Body of pancreas (tissue), 4 donors: ENCODE measurements around the gene NACC2.

Source experiments
- POLR2A ChIP-seq, 3 donors: fragments of 450-650 bp; IDR thresholded peaks; one replicate each; pipeline ENCODE4 v1.6.1; 2016; ENCODE audit warnings: antibody characterized with exemption in 3 of 3, mild to moderate bottlenecking in 2 of 3
- TF ChIP-seq, protein P1 (sequence below), 7 experiments: fragments of 450-650 bp in 4 of 7; fragments of 200-600 bp in 3 of 7; sonication (generic) in 3 of 7; IDR thresholded peaks; one replicate each; pipeline ENCODE4 v1.5.1; 2016 to 2019; ENCODE audit warnings: antibody characterized with exemption in 7 of 7

DNA sequence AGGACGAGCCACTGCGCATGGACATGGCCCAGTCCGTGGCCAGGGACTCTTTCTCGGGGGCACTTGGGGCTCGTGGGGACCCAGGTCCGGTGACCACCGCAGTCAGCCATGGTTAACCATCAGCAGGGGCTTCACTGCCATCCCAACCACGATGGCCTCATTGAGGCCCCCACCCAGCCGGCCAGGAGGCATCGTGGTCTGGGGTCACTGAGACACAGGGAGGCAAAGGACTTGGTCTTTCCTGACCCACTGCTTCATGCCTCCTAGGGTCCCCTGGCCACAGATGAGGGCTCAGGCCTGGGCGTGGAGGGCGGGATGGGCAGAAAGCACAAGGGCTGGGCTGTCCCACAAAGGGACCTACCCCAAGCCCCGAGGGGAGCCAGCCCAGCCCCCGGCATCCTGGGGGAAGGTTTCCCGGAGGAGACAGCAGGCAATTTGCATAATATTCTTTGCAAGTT, 6.6 kb downstream of the NACC2 start:
- TF ChIP-seq, protein P1, sequence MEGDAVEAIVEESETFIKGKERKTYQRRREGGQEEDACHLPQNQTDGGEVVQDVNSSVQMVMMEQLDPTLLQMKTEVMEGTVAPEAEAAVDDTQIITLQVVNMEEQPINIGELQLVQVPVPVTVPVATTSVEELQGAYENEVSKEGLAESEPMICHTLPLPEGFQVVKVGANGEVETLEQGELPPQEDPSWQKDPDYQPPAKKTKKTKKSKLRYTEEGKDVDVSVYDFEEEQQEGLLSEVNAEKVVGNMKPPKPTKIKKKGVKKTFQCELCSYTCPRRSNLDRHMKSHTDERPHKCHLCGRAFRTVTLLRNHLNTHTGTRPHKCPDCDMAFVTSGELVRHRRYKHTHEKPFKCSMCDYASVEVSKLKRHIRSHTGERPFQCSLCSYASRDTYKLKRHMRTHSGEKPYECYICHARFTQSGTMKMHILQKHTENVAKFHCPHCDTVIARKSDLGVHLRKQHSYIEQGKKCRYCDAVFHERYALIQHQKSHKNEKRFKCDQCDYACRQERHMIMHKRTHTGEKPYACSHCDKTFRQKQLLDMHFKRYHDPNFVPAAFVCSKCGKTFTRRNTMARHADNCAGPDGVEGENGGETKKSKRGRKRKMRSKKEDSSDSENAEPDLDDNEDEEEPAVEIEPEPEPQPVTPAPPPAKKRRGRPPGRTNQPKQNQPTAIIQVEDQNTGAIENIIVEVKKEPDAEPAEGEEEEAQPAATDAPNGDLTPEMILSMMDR (IDR thresholded peaks at IDR 0.05), result no peak
- no peak for TF ChIP-seq POLR2A (IDR thresholded peaks at IDR 0.05)
